K562 (cell line): ENCODE measurements around the gene FGR. TPM values are rescaled to one million over a fixed set of nuclear protein-coding genes. Genes with fewer than 3 reads are reported as not detected.

Experiments used
- CEBPZ ChIP-seq: fragments of 150-350 bp; IDR thresholded peaks from 2 replicates; pipeline ENCODE4 v1.6.1; 2014; ENCODE audit warnings: low read depth, mild to moderate bottlenecking, low read length, borderline replicate concordance
- CREM ChIP-seq: IDR thresholded peaks from 2 replicates; pipeline ENCODE4 v1.6.1; 2014; ENCODE audit warnings: antibody characterized with exemption, low read depth
- HINFP ChIP-seq: fragments of 450-650 bp; conservative IDR thresholded peaks from 2 replicates; pipeline ENCODE4 v1.6.1; 2016; ENCODE audit warnings: missing genetic modification characterization, low read depth, mild to moderate bottlenecking, control low read depth, missing compliant biosample characterization
- HLTF ChIP-seq: fragments of 450-650 bp; IDR thresholded peaks from 2 replicates; pipeline ENCODE4 v1.6.1; 2016
- JUNB ChIP-seq: fragments of 450-650 bp; formaldehyde crosslinking; conservative IDR thresholded peaks from 2 replicates; pipeline ENCODE4 v1.4.0; 2020; ENCODE audit warnings: mild to moderate bottlenecking
- L3MBTL2 ChIP-seq: fragments of 450-650 bp; IDR thresholded peaks from 2 replicates; pipeline ENCODE4 v1.6.1; 2016; ENCODE audit warnings: mild to moderate bottlenecking, moderate library complexity
- MNT ChIP-seq, 2 experiments: fragments of 450-650 bp; conservative IDR thresholded peaks; 2 replicates each; pipeline ENCODE4 v1.6.1; 2017; ENCODE audit warnings: mild to moderate bottlenecking in 2 of 2, moderate library complexity in 2 of 2
- POLR2H ChIP-seq: IDR thresholded peaks from 2 replicates; pipeline ENCODE4 v1.6.1; 2016; ENCODE audit warnings: missing genetic modification characterization, low read depth, mild to moderate bottlenecking, control low read depth, missing compliant biosample characterization, moderate library complexity
- RAD51 ChIP-seq: fragments of 450-650 bp; IDR thresholded peaks from 2 replicates; pipeline ENCODE4 v1.7.1; 2016; ENCODE audit warnings: low read depth, mild to moderate bottlenecking, borderline replicate concordance
- RBM34 ChIP-seq: fragments of 200-400 bp; formaldehyde crosslinking; IDR thresholded peaks from 2 replicates; pipeline ENCODE4 v1.6.1; 2018; ENCODE audit warnings: low read length, borderline replicate concordance; ENCODE audit not compliant: insufficient read depth
- RBM39 ChIP-seq: fragments of 200-400 bp; formaldehyde crosslinking; optimal IDR thresholded peaks from 2 replicates; pipeline ENCODE3; 2018; ENCODE audit warnings: low read depth, low read length
- RNF2 ChIP-seq: sonication (generic); IDR thresholded peaks from 2 replicates; pipeline ENCODE4 v1.6.1; 2016
- SNAPC5 ChIP-seq: fragments of 250-450 bp; sonication (Bioruptor Pico); IDR thresholded peaks from 2 replicates; pipeline ENCODE4 v1.8.0; 2021; ENCODE audit warnings: moderate library complexity, mild to moderate bottlenecking, inconsistent platforms
- TEAD2 ChIP-seq: fragments of 450-650 bp; IDR thresholded peaks from 2 replicates; pipeline ENCODE4 v1.6.1; 2016; ENCODE audit warnings: missing genetic modification characterization, control low read depth, missing compliant biosample characterization
- THRAP3 ChIP-seq: fragments of 450-650 bp; IDR thresholded peaks from 2 replicates; pipeline ENCODE4 v1.6.1; 2016; ENCODE audit warnings: mild to moderate bottlenecking, inconsistent platforms, borderline replicate concordance
- VEZF1 ChIP-seq: fragments of 200-800 bp; sonication (Bioruptor generic); IDR thresholded peaks from 2 replicates; pipeline ENCODE4 v1.6.1; 2017; ENCODE audit warnings: missing genetic modification characterization, missing compliant biosample characterization
- ZNF239 ChIP-seq: fragments of 250-450 bp; sonication (Bioruptor Pico); IDR thresholded peaks from 2 replicates; pipeline ENCODE4 v1.4.0; 2020; ENCODE audit warnings: mild to moderate bottlenecking
- ZNF511 ChIP-seq: sonication (generic); formaldehyde crosslinking; IDR thresholded peaks from 2 replicates; pipeline ENCODE4 v1.8.0; 2022; ENCODE audit warnings: mild to moderate bottlenecking, missing genetic modification reagents
- polyA plus RNA-seq, 8 experiments: library from polyadenylated mRNA; depleted of rRNA in 4 of 8; stranded (reverse) in 5 of 8; unstranded in 3 of 8; fragments of >200 nt; fragmentation: Nextera tagmentation in 2 of 8; fragmentation: Illumina TruSeq in 1 of 8; extraction: Ambion mirVana in 2 of 8; extraction: Trizol in 1 of 8; gene quantifications; 2 replicates each; pipeline versions ENCODE4 v1.2.1 to v1.2.3, GENCODE V29; 2011 to 2014; ENCODE audit warnings: inconsistent platforms in 1 of 8, missing spikeins in 1 of 8
- total RNA-seq, 7 experiments: library from RNA; depleted of rRNA in 6 of 7; stranded (reverse); fragments of >200 nt in 6 of 7; fragmentation: Illumina TruSeq in 2 of 7; extraction: Trizol in 2 of 7; gene quantifications; 2 replicates each; pipeline versions ENCODE4 v1.2.1 to v1.2.3, GENCODE V29; 2011 to 2021; ENCODE audit warnings: low replicate concordance in 1 of 7

The FGR gene
- total and polyA plus RNA-seq, 9 of the 15 experiments (the other 6 are each of a cell fraction or from before 2014, with no cell fraction given): 0.04 to 0.11 TPM; not detected in 7

GRCh38 chr1:27572019-27572678 is 62.8 kb downstream of the FGR start (continued):
- TF ChIP-seq POLR2H (no peak), HLTF (no peak), ZNF239 (CRISPR knock-in tag) (no peak), VEZF1 (CRISPR knock-in tag) (peak; percentile 38; the same call in 1 of the 2 replicates), RBM34 (no peak), RBM39 (no peak), L3MBTL2 (no peak), JUNB (CRISPR knock-in tag) (no peak), MNT (conservative IDR thresholded peaks at IDR 0.05) (0 out of 4 replicates have a peak, but pooled peaks of 1 of the 2 experiments have one; percentile 12), SNAPC5 (CRISPR knock-in tag) (no peak), HINFP (tag) (no peak), CREM (no peak), CEBPZ (no peak), TEAD2 (tag) (no peak), THRAP3 (no peak), RAD51 (no peak), RNF2 (no peak), ZNF511 (CRISPR knock-in tag) (peak; percentile 65; the same call in 1 of the 2 replicates)
